Ammon's horn (tissue), 1 donor: ENCODE results near the gene UGP2.
"Not testable (repeated sequence)": the region's sequence is repeated elsewhere in the genome, so short reads cannot be mapped to it uniquely, and the experiment has no call there.

Experiments
- DNase-seq: peaks from one replicate; pipeline ENCODE4 v3.0.0-alpha.2; 2016; ENCODE audit warnings: low spot score

UGP2 gene

DNA sequence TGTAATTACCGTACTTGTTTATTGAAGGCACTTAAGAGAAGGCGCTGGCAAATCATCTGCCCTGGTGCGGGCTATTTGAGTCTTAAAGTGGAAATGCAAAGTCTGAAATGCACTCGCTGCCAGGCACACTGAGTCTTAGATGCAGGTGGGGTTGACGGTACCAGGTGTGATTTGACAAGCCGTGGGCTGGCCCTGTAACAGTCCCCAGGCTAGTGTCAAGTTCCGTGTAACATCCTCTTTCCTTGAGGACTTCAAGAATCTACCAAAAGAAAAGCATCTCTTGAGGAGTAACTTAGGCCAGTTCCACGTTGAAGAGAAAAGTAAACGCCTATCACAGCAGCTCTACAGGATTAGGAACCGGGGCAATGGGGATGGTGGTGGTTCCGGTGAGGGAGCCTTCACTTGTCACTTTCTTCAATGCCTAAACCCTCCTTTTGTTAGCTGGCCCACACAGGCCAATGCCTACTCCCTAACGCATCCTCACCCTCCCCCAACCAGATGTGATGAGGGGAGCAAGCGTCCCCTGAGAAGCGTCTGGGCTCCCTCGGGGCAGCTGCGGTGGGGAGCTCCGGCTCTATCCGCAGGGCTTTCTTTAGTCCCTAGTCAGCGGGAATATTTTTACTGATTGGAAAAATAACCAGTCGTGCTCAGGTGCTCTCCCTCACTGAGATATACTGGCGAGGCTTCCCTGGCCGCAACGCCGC lies 1.5 kb upstream of the UGP2 start:
- no peak for DNase-seq

GRCh38 chr2:63840785-63841253 lies 877 bp upstream of the UGP2 start:
- DNase-seq: peak; percentile 100

DNA sequence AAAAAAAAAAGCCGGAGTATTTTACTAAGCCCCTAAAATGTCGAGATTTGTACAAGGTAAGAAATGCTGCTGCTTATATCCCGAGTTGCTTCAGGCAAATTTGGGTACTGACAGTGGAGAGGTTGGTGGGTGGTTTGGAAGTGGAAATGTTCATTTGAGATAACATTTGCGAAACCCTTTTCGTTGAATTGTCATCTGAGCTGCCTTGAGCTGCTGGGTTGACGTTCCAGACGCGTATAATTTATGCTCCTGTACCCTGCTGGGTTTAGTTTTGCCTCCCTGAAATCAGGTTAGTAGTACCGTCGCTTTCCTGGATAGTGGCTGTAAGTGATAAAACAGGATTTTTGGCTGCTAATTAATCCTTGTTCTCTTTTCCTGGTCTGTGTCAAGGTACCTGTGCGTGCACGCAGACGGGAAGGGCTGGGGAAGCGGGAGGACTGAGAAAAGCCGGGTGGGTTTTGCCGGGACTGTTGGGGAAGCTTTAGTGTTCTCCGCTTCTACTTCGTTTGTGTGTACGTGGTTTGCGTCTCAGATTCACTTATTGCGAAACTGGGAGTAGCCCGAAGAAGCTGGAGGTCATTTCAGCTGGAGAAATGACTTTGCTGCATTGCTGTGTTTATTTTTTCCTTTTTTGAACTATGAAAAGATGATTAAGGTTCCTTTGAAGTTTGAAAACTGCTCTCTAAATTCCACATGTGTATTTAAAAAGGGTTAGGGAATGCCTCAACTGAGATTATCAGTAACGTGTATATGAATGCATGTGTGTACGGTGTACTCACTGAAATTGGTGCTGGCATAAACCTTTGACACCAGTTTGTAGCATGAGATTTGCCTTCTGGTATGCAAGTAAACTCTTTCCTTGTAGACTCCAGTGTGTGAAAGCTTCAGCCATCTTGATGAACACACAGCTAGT lies 709 bp downstream of the UGP2 start:
- DNase-seq: peak; percentile 40

- no peak for DNase-seq
Observed at GRCh38 chr2:63843093-63843492, 1.4 kb downstream of the UGP2 start.

GRCh38 chr2:63843791-63844190 lies 2.1 kb downstream of the UGP2 start:
- DNase-seq: no peak

DNA sequence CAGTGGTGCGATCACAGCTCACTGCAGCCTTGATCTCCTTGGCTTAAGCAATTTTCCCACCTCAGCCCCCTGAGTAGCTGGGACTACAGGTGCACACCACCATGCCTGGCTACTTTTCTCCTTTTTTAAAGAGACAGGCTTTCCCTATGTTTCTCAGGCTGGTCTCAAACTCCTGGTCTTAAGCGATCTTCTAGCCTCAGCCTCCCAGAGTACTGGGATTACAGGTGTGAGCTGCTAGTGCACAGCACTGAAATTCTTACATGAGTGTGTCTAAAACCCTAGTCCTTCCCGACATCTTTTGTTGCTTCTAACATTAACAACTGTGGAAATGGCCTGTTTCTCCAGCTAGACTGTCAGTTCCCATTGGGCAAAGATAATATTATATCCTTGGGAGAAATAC lies 2.9 kb downstream of the UGP2 start:
- no peak for DNase-seq

DNA sequence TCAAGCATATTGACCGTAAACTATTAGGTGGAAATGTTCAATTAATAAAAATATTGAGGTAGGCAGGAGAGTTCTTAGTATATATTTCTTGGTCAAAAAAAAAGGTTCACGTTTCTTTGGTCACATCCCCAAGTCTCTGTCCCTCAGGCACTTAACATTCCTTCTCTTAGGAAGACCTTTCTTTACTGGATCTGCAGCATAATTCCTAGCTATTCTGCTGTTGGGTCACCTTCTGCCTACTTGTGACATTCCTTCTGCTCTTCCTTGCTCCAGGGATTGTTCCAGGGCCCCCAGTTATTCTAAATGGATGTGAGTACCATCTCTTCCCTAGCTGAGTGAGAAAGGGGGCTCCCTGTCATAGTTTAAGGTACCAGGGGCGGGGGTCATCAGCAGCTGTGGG lies 4.2 kb downstream of the UGP2 start:
- DNase-seq: no peak

DNA sequence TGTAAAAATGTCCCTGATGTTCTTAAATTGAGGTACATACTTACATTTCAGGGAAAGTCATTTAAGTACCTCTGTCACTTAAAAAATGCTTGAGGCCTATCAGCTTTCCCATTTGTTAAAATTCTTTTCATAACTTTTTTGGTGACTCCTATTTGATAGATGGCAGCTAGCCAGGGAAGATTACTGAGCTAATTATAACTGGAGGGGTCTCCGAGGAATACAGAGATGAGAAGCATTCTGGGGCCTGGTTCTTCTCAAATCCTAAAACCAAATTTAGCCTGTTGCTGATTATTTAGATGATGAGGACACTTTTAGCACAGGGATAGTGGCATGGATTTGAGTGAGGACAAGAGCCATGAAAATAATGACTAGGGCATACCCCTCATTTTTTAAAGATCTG lies 4.8 kb downstream of the UGP2 start:
- no peak for DNase-seq

DNA sequence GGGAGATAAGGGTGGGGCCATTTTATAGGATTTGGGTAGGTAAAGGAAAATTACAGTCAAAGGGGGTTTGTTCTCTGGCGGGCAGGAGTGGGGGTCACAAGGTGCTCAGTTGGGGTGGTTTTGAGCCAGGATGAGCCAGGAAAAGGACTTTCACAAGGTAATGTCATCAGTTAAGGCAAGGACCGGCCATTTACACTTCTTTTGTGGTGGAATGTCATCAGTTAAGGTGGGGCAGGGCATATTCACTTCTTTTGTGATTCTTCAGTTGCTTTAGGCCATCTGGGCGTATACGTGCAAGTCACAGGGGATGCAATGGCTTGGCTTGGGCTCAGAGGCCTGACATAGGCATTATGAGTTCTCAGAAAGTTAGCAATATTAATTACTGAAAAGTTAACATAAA lies 5.9 kb downstream of the UGP2 start:
- DNase-seq: not testable (repeated sequence)

DNA sequence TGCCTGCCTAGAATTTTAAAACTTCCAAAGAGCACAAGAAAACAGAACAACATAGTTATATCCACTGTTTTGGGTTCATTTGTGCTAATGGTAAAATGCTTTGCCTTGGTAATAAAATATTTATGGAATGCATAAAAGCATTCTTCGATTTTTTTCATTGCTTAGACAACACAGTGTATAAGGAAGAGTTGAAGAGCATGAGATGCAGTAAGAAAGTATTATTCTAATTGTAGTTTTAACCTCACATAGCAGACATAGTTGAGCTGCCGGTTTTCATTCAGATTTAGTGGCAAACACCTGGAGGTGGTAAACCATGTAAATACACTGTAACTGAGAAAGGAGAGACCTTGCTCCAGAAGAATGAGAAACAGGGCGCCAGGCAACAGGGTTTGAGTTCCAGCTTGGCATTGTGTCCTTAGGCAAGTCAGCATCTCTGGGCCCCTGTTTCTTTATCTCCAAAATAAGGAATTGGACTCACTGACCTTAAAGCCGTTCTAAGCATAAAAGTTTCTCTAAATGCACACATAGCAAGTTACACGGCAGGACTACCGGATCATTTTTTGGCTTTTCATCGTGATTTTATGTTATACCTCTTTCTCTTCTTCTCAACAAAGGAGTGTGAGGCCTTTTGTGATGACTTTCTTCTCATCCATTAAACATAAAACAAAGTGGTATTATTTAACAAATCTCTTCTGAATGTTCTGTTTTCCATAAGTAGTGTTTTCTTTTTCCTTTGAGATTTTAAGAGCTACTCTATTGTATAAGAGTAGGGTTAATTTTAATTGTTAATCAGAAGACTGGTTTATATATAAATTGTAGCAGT lies 7.9 kb downstream of the UGP2 start:
- DNase-seq: peak; percentile 31

DNA sequence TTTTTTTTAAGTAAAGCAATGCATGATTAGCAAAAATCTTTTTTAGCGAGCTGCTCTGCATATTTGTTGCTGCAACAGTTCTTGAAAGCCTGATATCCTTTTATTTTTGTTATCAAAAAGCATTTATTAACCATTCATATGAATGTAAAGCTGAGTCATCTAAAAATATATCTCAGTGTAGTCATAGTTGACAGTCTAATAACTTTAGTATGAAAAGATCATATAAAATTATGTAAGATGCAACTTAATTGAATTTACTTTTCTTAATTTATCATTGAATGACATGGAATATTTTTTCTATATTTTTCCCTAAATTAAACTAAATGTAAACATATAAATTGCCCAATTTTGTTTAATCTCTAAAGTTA lies 8.5 kb downstream of the UGP2 start:
- DNase-seq: no peak

DNA sequence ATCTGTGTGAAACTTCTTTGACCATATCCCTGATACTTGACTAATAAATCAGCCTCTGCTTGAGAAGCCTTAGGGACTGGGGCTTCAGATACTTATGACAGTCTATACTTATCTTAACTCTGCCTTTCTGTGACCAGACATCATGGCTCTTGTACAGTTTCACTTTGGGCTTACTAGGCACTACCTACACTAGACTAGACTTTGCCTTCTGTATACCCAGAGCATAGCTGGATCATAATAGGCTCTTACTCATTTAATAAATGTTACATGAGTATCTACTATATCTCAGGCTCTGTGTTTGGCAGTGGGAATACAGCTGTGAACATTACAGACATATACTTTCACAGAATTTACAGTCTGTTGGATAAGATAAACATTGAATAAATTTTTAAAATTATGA lies 9.0 kb downstream of the UGP2 start:
- no peak for DNase-seq

DNA sequence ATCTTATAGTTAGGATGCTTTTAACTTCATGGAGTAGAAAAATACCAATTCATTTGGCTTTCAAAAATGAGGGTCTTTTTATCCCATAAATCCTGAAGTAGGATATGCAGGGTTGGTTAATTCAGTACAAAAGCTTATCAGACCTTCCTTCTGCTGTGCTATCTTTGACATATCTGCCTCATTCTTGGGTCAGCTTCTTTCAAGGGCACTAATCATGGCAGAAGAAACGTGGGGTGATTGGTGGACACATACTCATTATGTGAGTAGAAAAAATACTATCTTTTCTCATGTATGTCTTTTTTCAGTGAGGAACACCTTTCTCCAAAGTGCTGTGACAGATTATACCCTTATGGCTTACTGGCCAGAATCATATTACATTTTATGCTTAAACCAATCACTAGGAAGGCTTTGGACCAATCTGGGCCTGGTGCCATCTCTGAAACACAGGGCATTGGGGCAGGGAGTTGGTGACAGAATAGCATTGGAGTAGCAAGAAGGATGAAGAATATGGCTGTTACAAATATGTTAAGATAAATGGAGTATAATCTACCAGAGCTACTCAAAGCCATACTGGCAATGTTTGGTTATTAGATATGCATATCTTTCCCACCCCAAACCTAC lies 10.1 kb downstream of the UGP2 start:
- no peak for DNase-seq

DNA sequence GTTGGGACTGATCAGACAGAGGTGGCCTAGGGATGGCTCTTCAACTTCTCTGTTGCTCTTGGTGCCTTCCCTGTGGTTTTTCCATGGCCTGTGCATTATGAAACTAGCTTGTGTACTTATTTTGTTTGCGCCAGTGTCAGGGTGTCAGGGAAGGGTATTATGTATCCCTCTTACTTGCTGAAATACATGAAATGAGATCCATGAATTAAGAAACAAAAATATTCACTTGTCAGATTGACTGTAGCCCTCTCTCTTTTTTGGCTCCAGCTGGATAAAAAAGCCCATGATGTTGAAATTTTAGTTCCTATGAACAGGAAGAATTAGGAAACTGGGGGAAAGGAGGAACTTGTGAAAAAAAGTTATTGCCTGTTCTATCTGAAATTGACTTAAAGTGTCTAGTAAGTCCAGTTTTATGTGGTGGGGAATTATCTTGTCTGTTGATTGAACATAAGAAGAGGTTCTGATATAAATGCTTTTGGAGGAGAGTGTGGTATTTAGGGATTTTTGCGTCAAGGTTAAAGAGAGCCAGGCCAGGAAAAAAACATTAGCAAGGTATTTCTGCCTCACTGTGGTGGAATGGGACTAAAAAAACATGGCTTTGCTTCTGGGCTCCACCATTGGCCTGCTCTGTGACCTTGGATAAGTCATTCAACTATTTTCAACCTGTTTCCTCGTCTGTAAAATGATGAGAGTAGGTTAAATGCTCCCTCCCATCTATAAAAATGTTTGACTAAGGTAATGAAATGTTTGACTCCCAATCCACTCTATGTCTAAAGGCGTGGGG lies 12.0 kb downstream of the UGP2 start:
- no peak for DNase-seq

DNA sequence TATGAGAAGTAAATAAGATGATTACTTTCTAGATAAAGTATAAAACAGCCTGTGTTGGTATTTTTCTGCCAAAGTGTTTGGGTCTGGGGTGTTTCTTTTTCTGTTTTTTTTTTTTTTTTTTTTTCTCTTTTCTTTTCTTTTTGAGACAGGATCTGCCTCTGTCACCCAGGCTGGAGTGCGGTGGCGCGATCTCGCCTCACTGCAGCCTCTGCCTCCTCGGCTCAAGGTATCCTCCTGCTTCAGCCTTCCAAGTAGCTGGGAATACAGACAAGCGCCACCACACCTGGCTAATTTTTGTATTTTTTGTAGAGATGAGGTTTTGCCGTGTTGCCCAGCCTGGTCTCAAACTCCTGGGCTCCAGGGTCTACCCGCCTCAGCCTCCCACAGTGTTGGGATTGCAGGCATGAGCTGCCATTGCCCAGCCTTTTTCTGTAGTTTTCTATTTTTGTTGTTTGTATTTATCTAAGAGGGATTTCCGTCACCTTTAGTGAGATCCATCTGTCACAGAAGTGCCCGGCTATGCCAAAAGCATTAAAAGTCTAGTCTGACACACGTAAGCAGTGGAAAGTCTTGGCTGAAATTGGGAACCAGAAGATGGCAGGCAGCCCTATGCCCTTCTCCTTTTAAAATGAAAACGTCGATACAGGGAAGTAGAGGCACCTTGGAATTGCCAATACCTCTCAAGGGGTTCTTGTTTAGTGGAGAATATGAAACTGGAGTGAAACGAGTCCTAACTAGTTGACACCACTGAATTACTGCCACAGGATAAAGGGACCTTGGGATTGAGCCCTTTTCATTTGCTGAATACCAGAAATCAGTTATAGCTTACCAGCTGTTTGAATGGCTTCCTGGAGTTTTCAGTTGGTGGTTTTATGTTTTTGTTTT lies 14.0 kb downstream of the UGP2 start:
- DNase-seq: no peak

- DNase-seq: no peak
Observed at GRCh38 chr2:63856303-63856603, 14.6 kb downstream of the UGP2 start.

DNA sequence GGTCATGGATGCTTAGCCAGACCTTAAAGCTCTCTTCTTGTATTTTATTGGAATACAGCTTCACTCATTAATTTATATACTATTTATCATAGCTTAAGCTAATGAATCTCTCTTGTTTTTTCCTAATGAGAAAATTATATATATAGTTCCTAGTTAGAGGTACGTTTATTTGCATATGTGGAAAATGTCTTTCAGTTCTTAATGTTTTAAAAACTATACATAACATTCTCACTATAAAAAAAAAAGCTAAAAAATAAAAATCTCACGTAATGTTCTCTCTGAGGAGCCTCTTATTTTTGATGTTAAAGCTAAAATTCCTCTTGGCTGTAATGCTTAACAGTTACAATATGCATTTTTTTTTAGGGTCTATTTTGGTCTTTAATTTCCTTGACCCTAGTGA lies 16.6 kb downstream of the UGP2 start:
- DNase-seq: no peak

- DNase-seq: peak; percentile 67
Observed at GRCh38 chr2:63861220-63861822, 19.6 kb downstream of the UGP2 start.

GRCh38 chr2:63862806-63863205 lies 21.1 kb downstream of the UGP2 start:
- DNase-seq: no peak

GRCh38 chr2:63863707-63864106 lies 22.0 kb downstream of the UGP2 start:
- DNase-seq: no peak
